ENCODE results near the gene ERI3. TPM values are rescaled to one million over a fixed set of nuclear protein-coding genes. Genes with fewer than 3 reads are reported as not detected.

Gene ERI3
- total and polyA plus RNA-seq, 9 of the 15 experiments (the other 6 are each of a cell fraction or from before 2014, with no cell fraction given) = 47.8 to 93.4 (median 67.2) TPM

DNA sequence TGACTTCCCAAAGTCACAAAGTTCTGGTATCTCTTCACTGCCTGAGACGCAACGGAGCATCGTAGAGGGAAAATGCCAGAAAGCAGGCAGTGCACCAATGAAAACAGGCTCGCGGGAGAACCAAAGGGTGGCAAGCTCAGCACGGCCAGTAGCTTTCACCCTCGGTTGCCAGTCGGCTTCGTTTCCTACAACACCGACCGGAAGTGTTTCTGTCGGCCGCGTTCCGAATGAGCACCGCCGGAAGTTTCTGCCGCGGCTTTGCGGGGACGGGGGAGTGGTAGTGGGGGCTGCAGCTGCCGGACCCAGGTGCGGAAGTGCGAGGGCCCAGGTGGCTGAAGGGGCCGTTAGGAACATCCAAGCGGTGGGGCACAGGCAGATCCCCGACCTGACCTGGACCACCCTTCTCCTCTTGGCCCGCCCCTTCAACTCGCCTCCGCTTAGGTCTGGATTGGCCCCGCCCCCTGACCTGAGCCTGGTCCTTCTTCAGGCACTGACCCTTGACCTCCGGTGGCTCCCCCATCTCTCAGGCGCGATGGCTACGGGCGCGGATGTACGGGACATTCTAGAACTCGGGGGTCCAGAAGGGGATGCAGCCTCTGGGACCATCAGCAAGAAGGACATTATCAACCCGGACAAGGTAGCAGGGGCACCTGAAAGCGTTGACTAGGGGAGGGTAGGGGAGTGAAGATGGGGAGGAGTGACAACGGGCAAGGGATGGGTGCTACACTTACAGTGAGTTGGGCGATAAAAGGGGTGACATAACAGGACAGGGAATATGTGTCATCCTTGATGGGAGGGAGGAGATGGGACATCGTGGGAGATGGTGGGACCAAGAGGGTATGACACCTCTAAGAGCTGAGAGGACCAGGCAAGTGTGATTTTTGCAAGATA is 141.6 kb downstream of the ERI3 start, which contains the start of gene DMAP1 (continued):
- TF ChIP-seq, protein P1, sequence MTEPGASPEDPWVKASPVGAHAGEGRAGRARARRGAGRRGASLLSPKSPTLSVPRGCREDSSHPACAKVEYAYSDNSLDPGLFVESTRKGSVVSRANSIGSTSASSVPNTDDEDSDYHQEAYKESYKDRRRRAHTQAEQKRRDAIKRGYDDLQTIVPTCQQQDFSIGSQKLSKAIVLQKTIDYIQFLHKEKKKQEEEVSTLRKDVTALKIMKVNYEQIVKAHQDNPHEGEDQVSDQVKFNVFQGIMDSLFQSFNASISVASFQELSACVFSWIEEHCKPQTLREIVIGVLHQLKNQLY (CRISPR knock-in tag; conservative IDR thresholded peaks at IDR 0.05) = no peak
- no peak for TF ChIP-seq IRF2 (CRISPR knock-in tag; IDR thresholded peaks at IDR 0.05)
- TF ChIP-seq ELF4 (CRISPR knock-in tag; IDR thresholded peaks at IDR 0.05) = peak; percentile 70; the same call in 1 of the 2 replicates
- no peak for TF ChIP-seq HMG20A (CRISPR knock-in tag; conservative IDR thresholded peaks at IDR 0.05)
- peak; percentile 70; the same call in 1 of the 2 replicates for TF ChIP-seq ZNF354B (CRISPR knock-in tag; IDR thresholded peaks at IDR 0.05)
- 0 out of 2 replicates have a peak, but pooled peaks have one; percentile 34 for TF ChIP-seq SPI1 (IDR thresholded peaks at IDR 0.05; ENCODE audit: borderline replicate concordance, low read depth, low read length)
- peak; percentile 53; the same call in 1 of the 2 replicates for TF ChIP-seq PHTF2 (CRISPR knock-in tag; IDR thresholded peaks at IDR 0.05)
- TF ChIP-seq ZKSCAN3 (CRISPR knock-in tag; IDR thresholded peaks at IDR 0.05) = no peak
- no peak for TF ChIP-seq ZNF253 (CRISPR knock-in tag; conservative IDR thresholded peaks at IDR 0.05)
- TF ChIP-seq, protein P2, sequence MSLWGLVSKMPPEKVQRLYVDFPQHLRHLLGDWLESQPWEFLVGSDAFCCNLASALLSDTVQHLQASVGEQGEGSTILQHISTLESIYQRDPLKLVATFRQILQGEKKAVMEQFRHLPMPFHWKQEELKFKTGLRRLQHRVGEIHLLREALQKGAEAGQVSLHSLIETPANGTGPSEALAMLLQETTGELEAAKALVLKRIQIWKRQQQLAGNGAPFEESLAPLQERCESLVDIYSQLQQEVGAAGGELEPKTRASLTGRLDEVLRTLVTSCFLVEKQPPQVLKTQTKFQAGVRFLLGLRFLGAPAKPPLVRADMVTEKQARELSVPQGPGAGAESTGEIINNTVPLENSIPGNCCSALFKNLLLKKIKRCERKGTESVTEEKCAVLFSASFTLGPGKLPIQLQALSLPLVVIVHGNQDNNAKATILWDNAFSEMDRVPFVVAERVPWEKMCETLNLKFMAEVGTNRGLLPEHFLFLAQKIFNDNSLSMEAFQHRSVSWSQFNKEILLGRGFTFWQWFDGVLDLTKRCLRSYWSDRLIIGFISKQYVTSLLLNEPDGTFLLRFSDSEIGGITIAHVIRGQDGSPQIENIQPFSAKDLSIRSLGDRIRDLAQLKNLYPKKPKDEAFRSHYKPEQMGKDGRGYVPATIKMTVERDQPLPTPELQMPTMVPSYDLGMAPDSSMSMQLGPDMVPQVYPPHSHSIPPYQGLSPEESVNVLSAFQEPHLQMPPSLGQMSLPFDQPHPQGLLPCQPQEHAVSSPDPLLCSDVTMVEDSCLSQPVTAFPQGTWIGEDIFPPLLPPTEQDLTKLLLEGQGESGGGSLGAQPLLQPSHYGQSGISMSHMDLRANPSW (CRISPR knock-in tag; IDR thresholded peaks at IDR 0.05) = no peak
- TF ChIP-seq GATAD2A (IDR thresholded peaks at IDR 0.05) = 0 out of 2 replicates have a peak, but pooled peaks have one; percentile 74
- TF ChIP-seq ZNF347 (CRISPR knock-in tag; IDR thresholded peaks at IDR 0.05; ENCODE audit: low read depth) = no peak
- TF ChIP-seq, protein P3, sequence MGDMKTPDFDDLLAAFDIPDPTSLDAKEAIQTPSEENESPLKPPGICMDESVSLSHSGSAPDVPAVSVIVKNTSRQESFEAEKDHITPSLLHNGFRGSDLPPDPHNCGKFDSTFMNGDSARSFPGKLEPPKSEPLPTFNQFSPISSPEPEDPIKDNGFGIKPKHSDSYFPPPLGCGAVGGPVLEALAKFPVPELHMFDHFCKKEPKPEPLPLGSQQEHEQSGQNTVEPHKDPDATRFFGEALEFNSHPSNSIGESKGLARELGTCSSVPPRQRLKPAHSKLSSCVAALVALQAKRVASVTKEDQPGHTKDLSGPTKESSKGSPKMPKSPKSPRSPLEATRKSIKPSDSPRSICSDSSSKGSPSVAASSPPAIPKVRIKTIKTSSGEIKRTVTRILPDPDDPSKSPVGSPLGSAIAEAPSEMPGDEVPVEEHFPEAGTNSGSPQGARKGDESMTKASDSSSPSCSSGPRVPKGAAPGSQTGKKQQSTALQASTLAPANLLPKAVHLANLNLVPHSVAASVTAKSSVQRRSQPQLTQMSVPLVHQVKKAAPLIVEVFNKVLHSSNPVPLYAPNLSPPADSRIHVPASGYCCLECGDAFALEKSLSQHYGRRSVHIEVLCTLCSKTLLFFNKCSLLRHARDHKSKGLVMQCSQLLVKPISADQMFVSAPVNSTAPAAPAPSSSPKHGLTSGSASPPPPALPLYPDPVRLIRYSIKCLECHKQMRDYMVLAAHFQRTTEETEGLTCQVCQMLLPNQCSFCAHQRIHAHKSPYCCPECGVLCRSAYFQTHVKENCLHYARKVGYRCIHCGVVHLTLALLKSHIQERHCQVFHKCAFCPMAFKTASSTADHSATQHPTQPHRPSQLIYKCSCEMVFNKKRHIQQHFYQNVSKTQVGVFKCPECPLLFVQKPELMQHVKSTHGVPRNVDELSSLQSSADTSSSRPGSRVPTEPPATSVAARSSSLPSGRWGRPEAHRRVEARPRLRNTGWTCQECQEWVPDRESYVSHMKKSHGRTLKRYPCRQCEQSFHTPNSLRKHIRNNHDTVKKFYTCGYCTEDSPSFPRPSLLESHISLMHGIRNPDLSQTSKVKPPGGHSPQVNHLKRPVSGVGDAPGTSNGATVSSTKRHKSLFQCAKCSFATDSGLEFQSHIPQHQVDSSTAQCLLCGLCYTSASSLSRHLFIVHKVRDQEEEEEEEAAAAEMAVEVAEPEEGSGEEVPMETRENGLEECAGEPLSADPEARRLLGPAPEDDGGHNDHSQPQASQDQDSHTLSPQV (IDR thresholded peaks at IDR 0.05) = peak; percentile 49; the same call in 1 of the 2 replicates
- no peak for TF ChIP-seq MEIS2 (IDR thresholded peaks at IDR 0.05; ENCODE audit: partially characterized antibody)
- TF ChIP-seq RB1 (IDR thresholded peaks at IDR 0.05; ENCODE audit: low read depth) = peak; percentile 99
- peak; percentile 65; the same call in 1 of the 2 replicates for TF ChIP-seq ERF (CRISPR knock-in tag; IDR thresholded peaks at IDR 0.05)
- TF ChIP-seq, protein P4, sequence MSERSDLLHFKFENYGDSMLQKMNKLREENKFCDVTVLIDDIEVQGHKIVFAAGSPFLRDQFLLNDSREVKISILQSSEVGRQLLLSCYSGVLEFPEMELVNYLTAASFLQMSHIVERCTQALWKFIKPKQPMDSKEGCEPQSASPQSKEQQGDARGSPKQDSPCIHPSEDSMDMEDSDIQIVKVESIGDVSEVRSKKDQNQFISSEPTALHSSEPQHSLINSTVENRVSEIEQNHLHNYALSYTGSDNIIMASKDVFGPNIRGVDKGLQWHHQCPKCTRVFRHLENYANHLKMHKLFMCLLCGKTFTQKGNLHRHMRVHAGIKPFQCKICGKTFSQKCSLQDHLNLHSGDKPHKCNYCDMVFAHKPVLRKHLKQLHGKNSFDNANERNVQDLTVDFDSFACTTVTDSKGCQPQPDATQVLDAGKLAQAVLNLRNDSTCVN (CRISPR knock-in tag; IDR thresholded peaks at IDR 0.05) = no peak
- TF ChIP-seq FOXJ3 (CRISPR knock-in tag; IDR thresholded peaks at IDR 0.05) = no peak
